CD4-positive, alpha-beta T cell treated with Interleukin-4 for 4 hours (primary cell): ENCODE results near the gene IRGM.
A peak's percentile ranks its signal among the peaks of the same experiment; 100 is the strongest.
"Not testable (repeated sequence)": the region's sequence is repeated elsewhere in the genome, so short reads cannot be mapped to it uniquely, and the experiment has no call there.

Source experiments
- DNase-seq: peaks from one replicate; pipeline ENCODE4 v3.0.0-alpha.2; 2020

IRGM gene

DNA sequence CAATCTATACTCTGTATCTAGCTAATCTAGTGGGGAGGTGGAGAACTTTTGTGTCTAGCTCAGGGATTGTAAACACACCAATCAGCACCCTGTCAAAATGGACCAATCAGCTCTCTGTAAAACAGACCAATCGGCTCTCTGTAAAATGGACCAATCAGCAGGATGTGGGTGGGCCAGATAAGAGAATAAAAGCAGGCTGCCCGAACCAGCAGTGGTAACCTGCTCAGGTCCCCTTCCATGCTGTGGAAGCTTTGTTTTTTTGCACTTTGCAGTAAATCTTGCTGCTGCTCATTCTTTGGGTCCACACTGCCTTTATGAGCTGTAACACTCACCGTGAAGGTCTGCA is at the start of gene IRGM:
Gene IRGM (plus strand): TSS at position 214 of the 346 bp plus-strand sequence. CDS start 1,603 bp downstream, outside the sequence.
- peak; percentile 38 for DNase-seq

DNA sequence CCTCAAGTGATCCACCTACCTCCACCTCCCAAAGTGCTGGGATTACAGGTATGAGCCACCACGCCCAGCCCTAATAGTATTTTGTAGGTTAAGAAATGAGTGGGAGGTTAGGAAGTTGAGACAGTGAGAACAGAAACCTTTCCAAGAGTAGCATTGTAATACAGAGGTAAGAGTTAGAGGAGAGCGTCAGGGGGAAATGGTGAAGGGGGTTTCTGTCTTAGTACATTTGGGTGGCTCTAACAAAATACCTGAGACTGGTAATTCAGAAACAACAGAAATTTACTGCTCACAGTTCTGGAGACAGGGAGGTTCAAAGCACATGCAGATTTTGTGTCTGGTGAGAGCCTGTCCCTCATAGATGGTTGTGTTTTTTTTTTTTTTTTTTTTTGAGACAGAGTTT is 48.9 kb upstream of the IRGM start:
- DNase-seq, result no peak

DNA sequence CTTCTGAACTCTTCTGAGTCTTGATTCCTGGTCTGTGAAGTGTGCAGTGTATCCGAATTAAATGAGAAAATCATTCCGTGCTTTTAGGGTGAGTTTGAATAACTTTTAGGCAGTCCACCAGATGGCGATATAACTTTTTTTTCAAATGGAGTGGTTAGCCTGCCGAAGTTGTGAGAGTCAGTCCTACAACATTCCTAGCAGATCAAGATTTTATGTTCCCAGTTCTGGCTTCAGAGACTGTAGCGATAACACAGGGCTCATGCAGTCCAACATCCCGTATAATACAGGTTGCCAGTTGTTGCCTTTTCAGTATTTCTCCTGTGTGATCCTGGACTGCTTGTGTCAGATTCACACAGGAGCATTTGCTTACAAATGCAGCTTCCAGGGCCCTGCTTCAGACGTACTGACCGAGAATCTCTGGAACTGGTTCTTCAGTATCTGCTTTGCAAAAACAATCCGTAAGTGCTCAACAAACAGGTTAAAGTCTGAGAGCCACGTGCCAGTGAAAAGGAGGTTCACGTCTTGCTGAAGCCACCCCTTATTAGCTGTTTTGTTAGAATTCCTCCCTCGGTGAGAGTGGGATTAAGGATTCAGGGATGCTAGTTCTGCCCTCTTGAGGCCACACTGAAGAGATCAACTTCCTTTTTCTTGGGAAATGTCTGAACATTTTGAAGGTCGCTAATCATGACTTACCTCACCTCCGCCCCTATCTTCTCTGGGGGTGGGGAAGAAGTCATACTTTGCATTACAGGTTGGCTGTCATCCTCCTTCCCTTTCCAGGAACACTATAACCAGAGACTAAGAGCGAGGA is 45.0 kb upstream of the IRGM start:
- peak; percentile 64 for DNase-seq

- DNase-seq, result no peak
These were observed 41.9 kb upstream of the IRGM start for GRCh38 chr5:150804388-150804787.

DNA sequence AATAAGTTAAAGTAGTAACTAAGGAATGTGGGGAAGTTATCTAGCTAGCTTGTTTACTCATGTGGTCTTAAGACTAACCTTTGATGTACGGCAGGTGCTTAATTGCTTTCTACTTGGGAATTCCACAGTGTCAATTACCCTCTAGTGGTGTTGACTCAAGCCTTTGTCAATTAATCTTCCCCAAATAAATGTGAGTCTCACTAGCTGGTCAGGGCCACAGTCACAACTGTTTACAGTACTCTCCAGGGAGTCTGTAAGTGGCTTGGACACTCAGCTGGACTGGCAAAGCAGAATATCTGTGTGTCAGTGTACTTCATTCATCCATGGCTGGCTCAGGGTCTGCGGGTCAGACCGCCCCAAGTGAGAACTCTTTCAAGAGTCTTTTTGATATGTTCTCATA is 37.0 kb upstream of the IRGM start:
- no peak for DNase-seq

GRCh38 chr5:150815010-150815409 is 31.3 kb upstream of the IRGM start:
- no peak for DNase-seq

GRCh38 chr5:150816946-150817345 is 29.4 kb upstream of the IRGM start:
- DNase-seq, result no peak

- DNase-seq, result no peak
These were observed 16.6 kb upstream of the IRGM start for GRCh38 chr5:150829744-150830143.

DNA sequence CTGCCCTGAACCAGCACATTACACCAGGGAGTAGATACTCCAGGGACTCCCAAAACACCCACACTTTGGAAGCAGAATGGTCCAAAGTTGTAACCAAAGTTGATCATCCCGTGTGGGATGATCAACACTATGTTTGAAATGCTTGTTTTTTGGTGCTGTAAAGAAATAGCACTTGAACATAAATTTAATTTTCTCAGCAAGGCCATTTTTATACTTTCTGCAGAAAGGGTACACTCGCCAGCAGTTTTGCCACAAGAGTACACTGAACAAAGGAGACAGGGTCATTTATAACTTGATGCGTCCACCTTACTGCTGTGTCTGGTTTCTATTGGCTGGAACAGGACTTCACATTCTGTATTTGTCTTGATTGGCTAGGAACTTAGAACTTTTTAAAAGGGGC is 14.5 kb upstream of the IRGM start:
- DNase-seq, result not testable (repeated sequence)

DNA sequence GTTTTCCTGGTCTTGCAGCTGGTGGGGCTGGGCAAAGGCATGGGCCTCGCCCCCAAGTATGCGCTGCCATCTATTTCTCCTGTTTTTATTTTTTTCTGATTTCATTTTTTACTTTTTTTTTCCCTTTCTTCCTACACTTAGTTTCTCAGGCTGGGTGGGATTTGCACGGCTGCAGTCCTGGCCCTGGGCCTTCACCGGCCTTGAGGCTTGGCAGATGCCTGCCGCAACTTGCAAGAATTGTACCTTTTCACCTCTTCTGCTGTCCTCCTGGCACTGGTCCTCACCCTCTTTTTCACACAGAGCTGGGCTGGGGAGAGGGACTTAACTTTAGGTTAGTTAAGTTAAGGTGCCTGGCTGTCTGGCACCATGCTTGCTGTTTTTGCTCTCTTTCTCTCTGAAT is 10.3 kb upstream of the IRGM start:
- DNase-seq, result no peak

- no peak for DNase-seq
These were observed 9.6 kb upstream of the IRGM start for GRCh38 chr5:150836703-150837102.

- not testable (repeated sequence) for DNase-seq
These were observed 999 bp upstream of the IRGM start for GRCh38 chr5:150845185-150845859.

- peak; percentile 83 for DNase-seq
These were observed 473 bp downstream of the IRGM start for GRCh38 chr5:150846654-150847333.

- no peak for DNase-seq
These were observed 994 bp downstream of the IRGM start for GRCh38 chr5:150847334-150847695.

GRCh38 chr5:150848271-150848670 is 1.9 kb downstream of the IRGM start:
- no peak for DNase-seq

DNA sequence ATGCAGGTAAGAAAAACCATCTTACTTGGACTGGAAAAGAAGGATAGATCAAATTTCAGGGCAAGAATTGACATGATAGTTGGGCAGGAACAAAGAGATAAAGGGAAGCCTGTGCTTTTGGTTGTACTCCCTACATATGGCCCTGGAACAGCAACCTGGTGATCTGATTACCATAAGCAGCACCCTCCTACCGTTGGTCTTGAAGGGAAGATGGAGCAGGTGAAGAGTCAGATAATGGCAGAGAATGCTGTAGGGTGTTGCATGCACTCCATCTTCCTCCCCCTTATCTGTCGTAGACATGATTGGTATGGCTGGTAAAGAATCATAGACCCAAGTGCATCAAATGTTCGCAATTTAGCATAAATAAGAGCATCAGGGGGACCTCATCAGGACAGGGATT is 4.7 kb downstream of the IRGM start:
- DNase-seq, result no peak

DNA sequence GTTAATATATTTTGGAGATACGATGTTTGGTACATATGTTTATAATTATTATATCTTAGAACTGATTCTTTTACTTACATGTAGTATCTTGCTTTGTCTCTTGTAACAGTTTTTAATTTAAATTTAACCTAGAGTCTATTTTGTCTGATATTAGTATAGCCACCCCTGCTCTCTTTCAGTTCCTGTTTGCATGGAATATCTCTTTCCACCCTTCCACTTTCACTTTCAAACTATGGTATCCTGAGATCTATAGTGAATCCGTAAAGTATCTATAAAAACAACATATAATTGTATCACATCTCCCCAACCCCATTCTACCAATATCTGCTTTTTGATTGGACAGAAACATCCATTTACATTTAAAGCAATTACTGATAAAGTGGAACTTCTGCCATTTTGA is 7.2 kb downstream of the IRGM start:
- no peak for DNase-seq

GRCh38 chr5:150856700-150857099 is 10.4 kb downstream of the IRGM start:
- not testable (repeated sequence) for DNase-seq

DNA sequence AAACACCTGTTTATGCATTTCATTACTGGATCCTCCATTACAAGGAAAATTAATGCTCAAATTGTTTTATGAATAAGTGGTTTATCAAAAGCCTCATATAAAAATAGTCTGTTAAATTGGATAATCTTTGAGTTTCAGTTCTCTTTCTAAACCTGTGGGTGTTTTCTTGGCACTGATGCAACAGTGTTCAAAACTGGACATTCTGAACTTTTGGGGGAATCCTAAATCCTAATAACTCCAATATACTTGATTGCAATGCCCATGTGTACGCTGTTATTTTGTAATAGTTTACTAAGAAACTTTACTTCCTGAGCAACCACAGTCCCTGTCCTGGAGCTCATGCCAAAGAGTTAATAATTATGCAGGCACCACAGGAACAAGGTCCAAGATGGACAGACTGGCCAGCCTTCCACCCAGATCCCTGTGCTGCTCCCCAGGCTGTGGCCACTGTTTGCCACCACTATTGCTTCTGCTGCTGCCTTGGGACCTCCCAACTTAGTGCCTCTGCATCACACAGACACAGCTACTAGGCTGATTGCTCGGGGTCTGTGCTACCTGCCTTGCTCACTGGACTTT is 14.0 kb downstream of the IRGM start:
- DNase-seq, result no peak

GRCh38 chr5:150862070-150862469 is 15.7 kb downstream of the IRGM start:
- DNase-seq, result no peak

- no peak for DNase-seq
These were observed 33.0 kb downstream of the IRGM start for GRCh38 chr5:150879358-150879757.

DNA sequence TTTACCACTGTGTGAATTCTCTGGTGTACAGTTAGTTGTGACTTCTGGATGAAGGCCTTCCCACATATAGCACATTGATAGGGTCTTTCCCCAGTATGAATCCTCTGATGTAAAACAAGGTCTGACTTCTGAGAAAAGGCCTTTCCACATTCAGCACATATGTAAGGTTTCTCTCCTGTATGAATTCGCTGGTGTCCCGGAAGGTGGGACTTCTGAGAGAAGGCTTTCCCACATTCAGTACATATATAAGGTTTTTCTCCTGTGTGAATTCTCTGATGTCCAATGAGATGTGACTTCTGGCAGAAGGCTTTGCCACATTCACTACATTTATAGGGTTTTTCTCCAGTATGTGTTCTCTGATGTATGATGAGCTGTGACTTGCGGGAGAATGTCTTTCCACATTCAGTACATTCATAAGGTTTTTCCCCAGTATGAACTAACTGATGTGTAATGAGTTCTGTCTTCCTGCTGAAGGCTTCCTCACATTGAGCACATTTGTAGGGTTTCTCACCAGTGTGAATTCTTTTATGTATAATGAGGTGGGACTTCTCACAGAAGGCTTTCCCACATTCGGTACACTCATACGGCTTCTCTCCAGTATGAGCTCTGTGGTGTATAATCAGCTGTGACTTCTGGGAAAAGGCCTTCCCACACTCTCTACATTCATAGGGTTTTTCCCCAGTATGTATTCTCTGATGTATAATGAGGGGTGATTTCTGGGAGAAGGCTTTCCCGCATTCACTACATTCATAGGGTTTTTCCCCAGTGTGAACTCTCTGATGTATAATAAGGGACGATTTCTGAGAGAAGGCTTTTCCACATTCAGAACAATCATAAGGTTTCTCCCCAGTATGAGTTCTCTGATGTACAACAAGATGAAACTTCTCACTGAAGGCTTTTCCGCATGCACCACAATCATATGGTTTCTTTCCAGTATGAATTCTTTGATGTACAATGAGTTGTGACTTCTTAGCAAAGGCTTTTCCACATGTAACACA is 49.4 kb downstream of the IRGM start:
- no peak for DNase-seq
